ENCODE measurements around the gene TTC19. TPM values are rescaled to one million over a fixed set of nuclear protein-coding genes. Genes with fewer than 3 reads are reported as not detected.

Gene TTC19
- total RNA-seq, 1 donor from 2014 or later = 158 TPM

DNA sequence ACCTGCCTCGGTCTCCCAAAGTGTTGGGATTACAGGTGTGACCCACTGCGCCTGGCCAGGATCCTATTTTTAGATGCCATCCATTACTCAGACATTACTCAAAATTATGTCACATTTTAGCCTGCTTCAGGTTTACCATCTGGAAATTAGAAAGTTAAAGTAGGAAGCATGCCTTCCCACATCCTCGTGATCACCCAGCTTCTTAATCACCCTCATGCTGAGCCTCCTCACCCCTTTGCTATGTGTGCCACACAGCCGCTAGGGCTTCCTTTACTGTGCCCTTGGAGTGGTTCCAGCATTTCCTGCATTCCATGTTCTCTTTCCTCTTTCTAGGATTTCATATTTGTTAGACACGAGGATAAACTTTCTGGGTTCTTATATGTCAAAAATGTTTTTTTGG is 45.4 kb upstream of the TTC19 start:
- TF ChIP-seq, protein P1, sequence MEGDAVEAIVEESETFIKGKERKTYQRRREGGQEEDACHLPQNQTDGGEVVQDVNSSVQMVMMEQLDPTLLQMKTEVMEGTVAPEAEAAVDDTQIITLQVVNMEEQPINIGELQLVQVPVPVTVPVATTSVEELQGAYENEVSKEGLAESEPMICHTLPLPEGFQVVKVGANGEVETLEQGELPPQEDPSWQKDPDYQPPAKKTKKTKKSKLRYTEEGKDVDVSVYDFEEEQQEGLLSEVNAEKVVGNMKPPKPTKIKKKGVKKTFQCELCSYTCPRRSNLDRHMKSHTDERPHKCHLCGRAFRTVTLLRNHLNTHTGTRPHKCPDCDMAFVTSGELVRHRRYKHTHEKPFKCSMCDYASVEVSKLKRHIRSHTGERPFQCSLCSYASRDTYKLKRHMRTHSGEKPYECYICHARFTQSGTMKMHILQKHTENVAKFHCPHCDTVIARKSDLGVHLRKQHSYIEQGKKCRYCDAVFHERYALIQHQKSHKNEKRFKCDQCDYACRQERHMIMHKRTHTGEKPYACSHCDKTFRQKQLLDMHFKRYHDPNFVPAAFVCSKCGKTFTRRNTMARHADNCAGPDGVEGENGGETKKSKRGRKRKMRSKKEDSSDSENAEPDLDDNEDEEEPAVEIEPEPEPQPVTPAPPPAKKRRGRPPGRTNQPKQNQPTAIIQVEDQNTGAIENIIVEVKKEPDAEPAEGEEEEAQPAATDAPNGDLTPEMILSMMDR (IDR thresholded peaks at IDR 0.05) = no peak
- Histone ChIP-seq H3K27ac (no peak overlapping the region), H3K4me3 (no peak overlapping the region), H3K27me3 (no peaks in the 10 kb centered on the region), H3K4me1 (no peaks in the 10 kb centered on the region), H3K9me3 (no peaks in the 10 kb centered on the region), H3K36me3 (no peaks in the 10 kb centered on the region)
- intact Hi-C loops (cut with DNase I) = no loop called here
- DNase-seq (ENCODE audit: low spot score in 2 of 2) = no peak

DNA sequence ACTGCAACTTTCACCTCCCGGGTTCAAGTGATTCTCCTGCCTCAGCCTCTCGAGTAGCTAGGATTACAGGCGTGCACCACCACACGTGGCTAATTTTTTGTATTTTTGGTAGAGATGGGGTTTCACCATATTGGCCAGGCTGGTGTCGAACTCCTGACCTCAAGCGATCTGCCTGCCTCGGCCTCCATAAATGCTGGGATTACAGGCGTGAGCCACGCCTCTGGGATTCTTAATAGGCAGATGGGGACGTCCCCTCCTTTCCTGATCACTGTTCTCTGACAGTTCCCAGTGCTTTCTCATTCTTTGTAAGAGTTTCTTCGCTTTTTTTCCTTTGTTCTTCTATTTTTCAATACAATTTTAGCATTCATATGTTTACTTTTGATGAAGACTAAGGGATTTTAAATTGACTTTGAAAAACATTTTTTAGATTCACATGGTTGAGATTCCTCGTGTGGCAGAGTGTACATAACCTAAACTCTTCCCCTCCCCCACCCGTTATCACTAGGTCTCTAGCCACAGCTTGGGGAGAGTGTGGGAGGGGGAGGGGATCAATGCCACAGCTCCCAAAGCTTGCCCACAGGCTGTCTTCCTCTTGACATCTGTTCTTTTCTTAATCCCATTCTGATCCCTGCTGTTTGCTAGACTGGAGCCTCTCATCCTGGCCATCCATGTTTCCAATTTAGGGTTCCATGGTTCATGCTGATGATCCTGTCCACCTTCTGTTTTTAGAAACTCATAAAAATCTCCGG is 43.7 kb upstream of the TTC19 start:
- no peak for DNase-seq (ENCODE audit: low spot score in 2 of 2)
- Histone ChIP-seq H3K9me3 (no peaks in the 10 kb centered on the region), H3K4me3 (no peak overlapping the region), H3K27ac (no peak overlapping the region), H3K4me1 (no peaks in the 10 kb centered on the region), H3K36me3 (no peaks in the 10 kb centered on the region), H3K27me3 (no peaks in the 10 kb centered on the region)
- TF ChIP-seq, protein P1 (IDR thresholded peaks at IDR 0.05) = no peak
- intact Hi-C loops (cut with DNase I) = no loop called here

DNA sequence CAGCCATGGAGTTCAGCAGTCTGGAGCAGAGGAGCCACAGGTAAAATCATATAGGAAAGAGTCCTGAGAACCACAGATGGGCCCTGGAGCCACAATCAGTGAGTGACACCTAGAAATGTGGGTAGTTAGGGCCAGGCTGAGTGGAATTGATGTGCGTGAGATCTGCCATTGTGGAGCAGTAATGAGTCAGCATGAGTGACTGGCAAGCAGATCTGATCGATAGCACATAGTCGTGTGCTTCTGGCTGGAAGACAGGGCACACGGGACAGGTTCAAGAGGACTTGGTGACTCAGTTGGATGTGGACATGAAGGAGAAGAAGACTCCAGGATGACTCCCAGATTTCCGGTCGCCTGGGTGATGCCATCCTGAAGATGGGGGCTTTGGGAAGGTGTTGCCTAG is 42.4 kb upstream of the TTC19 start:
- TF ChIP-seq, protein P1 (IDR thresholded peaks at IDR 0.05) = no peak
- Histone ChIP-seq H3K27me3 (no peaks in the 10 kb centered on the region), H3K4me1 (no peaks in the 10 kb centered on the region), H3K9me3 (no peaks in the 10 kb centered on the region), H3K27ac (no peak overlapping the region), H3K4me3 (no peak overlapping the region), H3K36me3 (no peaks in the 10 kb centered on the region)
- no peak for DNase-seq (ENCODE audit: low spot score in 2 of 2)
- intact Hi-C loops (cut with DNase I) = no loop called here

DNA sequence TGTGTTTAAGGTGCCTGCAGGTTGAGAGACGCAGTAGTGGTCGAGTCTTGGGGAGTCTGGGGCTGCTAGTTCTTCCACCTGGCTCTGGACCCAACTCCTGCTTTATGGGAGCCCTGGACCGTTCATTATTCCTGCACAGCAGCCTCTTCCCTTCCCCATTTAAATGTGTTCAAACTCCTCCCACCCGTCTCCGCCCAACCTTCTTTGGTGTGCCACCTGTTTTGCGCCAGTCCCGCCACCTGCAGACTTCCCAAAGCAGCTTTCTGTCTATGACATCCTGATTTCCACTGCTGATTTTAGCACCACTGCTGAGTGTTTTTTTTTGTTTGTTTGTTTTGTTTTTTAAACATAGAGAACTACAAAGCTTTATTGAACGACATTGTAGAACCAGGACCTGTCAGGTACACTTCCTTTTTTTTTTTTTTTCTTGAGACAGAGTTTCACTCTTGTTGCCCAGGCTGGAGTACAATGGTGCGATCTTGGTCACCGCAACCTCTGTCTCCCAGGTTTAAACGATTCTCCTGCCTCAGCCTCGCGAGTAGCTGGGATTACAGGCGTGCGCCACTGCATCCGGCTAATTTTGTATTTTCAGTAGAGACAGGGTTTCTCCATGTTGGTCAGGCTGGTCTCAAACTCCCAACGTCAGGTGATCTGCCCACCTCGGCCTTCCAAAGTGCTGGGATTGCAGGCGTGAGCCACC is 41.9 kb upstream of the TTC19 start:
- Histone ChIP-seq H3K4me3 (no peak overlapping the region), H3K36me3 (no peaks in the 10 kb centered on the region), H3K4me1 (no peaks in the 10 kb centered on the region), H3K9me3 (no peaks in the 10 kb centered on the region), H3K27me3 (no peaks in the 10 kb centered on the region), H3K27ac (no peak overlapping the region)
- TF ChIP-seq, protein P1 (IDR thresholded peaks at IDR 0.05) = no peak
- intact Hi-C loops (cut with DNase I) = no loop called here
- DNase-seq (ENCODE audit: low spot score in 2 of 2) = no peak

DNA sequence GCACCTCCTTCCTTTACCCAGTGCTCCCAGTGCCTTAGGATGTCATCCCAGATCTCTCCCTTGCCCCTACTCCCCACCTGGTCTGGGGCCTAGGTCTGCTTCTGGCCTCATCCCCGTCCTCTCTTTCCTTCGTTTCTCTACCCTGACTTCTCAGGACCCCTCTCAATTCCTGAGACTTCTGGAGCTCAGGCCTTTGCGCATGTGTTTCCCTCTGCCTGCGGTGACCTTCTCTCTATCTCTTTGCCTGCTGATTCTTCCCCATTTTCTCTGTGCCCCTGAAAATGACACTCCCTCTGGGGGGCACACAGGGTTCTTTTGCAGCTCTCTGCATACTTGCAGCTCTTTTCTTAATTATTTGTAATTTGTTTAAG is 41.2 kb upstream of the TTC19 start:
- no peaks in the 10 kb centered on the region for H3K4me1 ChIP-seq
- H3K4me3 ChIP-seq = no peak overlapping the region
- H3K9me3 ChIP-seq = no peaks in the 10 kb centered on the region
- TF ChIP-seq, protein P1 (IDR thresholded peaks at IDR 0.05) = no peak
- intact Hi-C loops (cut with DNase I) = no loop called here
- no peak for DNase-seq (ENCODE audit: low spot score in 2 of 2)
- no peaks in the 10 kb centered on the region for H3K36me3 ChIP-seq
- H3K27ac ChIP-seq = no peak overlapping the region
- H3K27me3 ChIP-seq = no peaks in the 10 kb centered on the region
